GM18867 (cell line): ENCODE measurements around the gene WSB2.
"Not testable (repeated sequence)": the region's sequence is repeated elsewhere in the genome, so short reads cannot be mapped to it uniquely, and the experiment has no call there.

Experiments
- ATAC-seq: cut with Tn5 transposase; IDR thresholded peaks from one replicate; pipeline ENCODE4 v1.9.1; 2021; ENCODE audit warnings: mild to moderate bottlenecking, moderate library complexity; ENCODE audit not compliant: unreplicated experiment

WSB2 gene

GRCh38 chr12:117999806-118000205 is 61.2 kb downstream of the WSB2 start:
- ATAC-seq = not testable (repeated sequence)

GRCh38 chr12:117998719-117999118 is 62.3 kb downstream of the WSB2 start:
- ATAC-seq = no peak

- no peak for ATAC-seq
These were observed 66.2 kb downstream of the WSB2 start for GRCh38 chr12:117994551-117995438.

GRCh38 chr12:117986705-117987469 is 74.1 kb downstream of the WSB2 start:
- ATAC-seq = no peak

GRCh38 chr12:117985182-117985581 is 75.8 kb downstream of the WSB2 start:
- ATAC-seq = no peak
